ENCODE data around the gene MRPL39.

The MRPL39 gene

GRCh38 chr21:25615880-25616279 lies 8.6 kb upstream of the MRPL39 start:
- no peak overlapping the region for H3K4me3 ChIP-seq (ENCODE audit: low read depth, low read length)

- no peak overlapping the region for H3K4me3 ChIP-seq (ENCODE audit: low read depth, low read length)
Measured at GRCh38 chr21:25614441-25614840, 7.2 kb upstream of the MRPL39 start.

GRCh38 chr21:25608044-25608737 lies 910 bp upstream of the MRPL39 start:
- peak overlapping the region; percentile 95 for H3K4me3 ChIP-seq (ENCODE audit: low read depth, low read length)

- no peak overlapping the region for H3K4me3 ChIP-seq (ENCODE audit: low read depth, low read length)
Measured at GRCh38 chr21:25589887-25590286, 17.4 kb downstream of the MRPL39 start.

GRCh38 chr21:25586791-25587190 lies 20.5 kb downstream of the MRPL39 start:
- H3K4me3 ChIP-seq (ENCODE audit: low read depth, low read length) = no peak overlapping the region

- H3K4me3 ChIP-seq (ENCODE audit: low read depth, low read length) = no peak overlapping the region
Measured at GRCh38 chr21:25586326-25586725, 21.0 kb downstream of the MRPL39 start.

- no peak overlapping the region for H3K4me3 ChIP-seq (ENCODE audit: low read depth, low read length)
Measured at GRCh38 chr21:25584833-25585676, 22.2 kb downstream of the MRPL39 start.

GRCh38 chr21:25583370-25584130 lies 23.7 kb downstream of the MRPL39 start:
- no peak overlapping the region for H3K4me3 ChIP-seq (ENCODE audit: low read depth, low read length)

GRCh38 chr21:25582888-25583287 lies 24.4 kb downstream of the MRPL39 start:
- H3K4me3 ChIP-seq (ENCODE audit: low read depth, low read length) = no peak overlapping the region

GRCh38 chr21:25582164-25582790 lies 25.0 kb downstream of the MRPL39 start:
- H3K4me3 ChIP-seq (ENCODE audit: low read depth, low read length) = no peak overlapping the region

- no peak overlapping the region for H3K4me3 ChIP-seq (ENCODE audit: low read depth, low read length)
Measured at GRCh38 chr21:25581582-25581981, 25.7 kb downstream of the MRPL39 start.

- no peak overlapping the region for H3K4me3 ChIP-seq (ENCODE audit: low read depth, low read length)
Measured at GRCh38 chr21:25580912-25581260, 26.4 kb downstream of the MRPL39 start.

- no peak overlapping the region for H3K4me3 ChIP-seq (ENCODE audit: low read depth, low read length)
Measured at GRCh38 chr21:25579226-25580013, 27.9 kb downstream of the MRPL39 start.

- H3K4me3 ChIP-seq (ENCODE audit: low read depth, low read length) = no peak overlapping the region
Measured at GRCh38 chr21:25578056-25578961, 29.0 kb downstream of the MRPL39 start.

- H3K4me3 ChIP-seq (ENCODE audit: low read depth, low read length) = no peak overlapping the region
Measured at GRCh38 chr21:25577424-25578055, 29.7 kb downstream of the MRPL39 start.

- no peak overlapping the region for H3K4me3 ChIP-seq (ENCODE audit: low read depth, low read length)
Measured at GRCh38 chr21:25573409-25574206, 33.7 kb downstream of the MRPL39 start.

- no peak overlapping the region for H3K4me3 ChIP-seq (ENCODE audit: low read depth, low read length)
Measured at GRCh38 chr21:25572861-25573310, 34.4 kb downstream of the MRPL39 start.

GRCh38 chr21:25571726-25572121 lies 35.6 kb downstream of the MRPL39 start:
- H3K4me3 ChIP-seq (ENCODE audit: low read depth, low read length) = no peak overlapping the region
